Erythroblast (primary cell): ENCODE data around the gene CMBL.

ENCODE experiments used
- GATA1 ChIP-seq: IDR thresholded peaks from 2 replicates; pipeline ENCODE4 v1.6.1; 2011; ENCODE audit warnings: low read depth, mild to moderate bottlenecking, control low read depth, low read length, moderate library complexity
- POLR2A ChIP-seq: IDR thresholded peaks from 2 replicates; pipeline ENCODE4 v1.6.1; 2011; ENCODE audit warnings: mild to moderate bottlenecking, low read length

DNA sequence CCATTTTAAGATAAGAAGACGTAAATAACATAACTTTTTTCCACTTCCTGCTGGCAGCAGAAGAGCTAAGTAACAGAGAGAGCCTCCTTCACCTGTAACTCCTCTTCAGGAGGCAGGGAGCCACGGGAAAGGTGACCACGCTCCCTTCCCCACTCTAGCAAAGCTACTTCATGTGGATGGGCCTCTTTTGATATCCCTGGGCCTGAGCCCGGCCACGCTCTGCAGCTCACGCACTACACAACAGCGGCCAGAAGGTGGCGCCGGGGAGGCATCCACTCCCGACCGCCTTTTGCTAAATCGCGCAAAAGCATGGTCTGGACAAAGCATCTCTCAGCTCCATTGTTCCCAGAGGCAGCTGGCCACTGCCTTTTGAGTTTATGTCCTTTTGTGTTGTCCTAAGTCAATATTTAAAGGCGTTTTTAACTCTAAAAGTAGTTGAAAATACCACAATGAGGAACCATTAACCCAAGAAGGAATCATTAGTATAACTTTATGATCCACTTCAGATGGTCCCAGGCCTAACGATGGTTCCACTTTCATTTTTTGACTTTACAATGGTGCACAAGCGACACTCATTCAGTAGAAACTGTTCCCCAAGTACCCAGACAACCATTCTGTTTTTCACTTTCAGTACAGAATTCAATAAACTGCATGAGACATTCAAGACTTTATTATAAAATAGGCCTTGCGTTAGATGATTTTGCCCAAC, 23.6 kb downstream of the CMBL start:
- TF ChIP-seq POLR2A (no peak), GATA1 (no peak)
